Fibroblast of the aortic adventitia (primary cell): ENCODE measurements around the gene MEGF11. TPM values are rescaled to one million over a fixed set of nuclear protein-coding genes. Genes with fewer than 3 reads are reported as not detected.
A peak's percentile ranks its signal among the peaks of the same experiment; 100 is the strongest.

Experiments used
- DNase-seq: peaks from one replicate; pipeline ENCODE4 v3.0.0-alpha.2; 2010; ENCODE audit warnings: low read depth
- H3K4me3 ChIP-seq: 2 replicates; pipeline ENCODE4 v1.5.1; 2011; ENCODE audit warnings: low read depth, mild to moderate bottlenecking, control low read depth, low read length, moderate library complexity
- CTCF ChIP-seq: IDR thresholded peaks from 2 replicates; pipeline ENCODE4 v1.5.1; 2011; ENCODE audit warnings: mild to moderate bottlenecking, low read length, control low read depth, inconsistent platforms; ENCODE audit not compliant: insufficient read depth
- total RNA-seq: library from RNA; depleted of rRNA; stranded (reverse); fragments of >200 nt; gene quantifications from 2 replicates; pipeline ENCODE4 v1.2.3, GENCODE V29; 2012; ENCODE audit warnings: low replicate concordance

The MEGF11 gene
- total RNA-seq, 1 donor, result 0.36 TPM

- no peak overlapping the region for H3K4me3 ChIP-seq
- DNase-seq, result peak; percentile 8
- no peak for TF ChIP-seq CTCF
These were observed 19.8 kb downstream of the MEGF11 start for GRCh38 chr15:66233487-66234415.

- no peak overlapping the region for H3K4me3 ChIP-seq
- no peak for TF ChIP-seq CTCF
- DNase-seq, result no peak
These were observed 21.3 kb downstream of the MEGF11 start for GRCh38 chr15:66232267-66232625.

- peak; percentile 14 for DNase-seq
- no peak for TF ChIP-seq CTCF
- H3K4me3 ChIP-seq, result no peak overlapping the region
These were observed 21.9 kb downstream of the MEGF11 start for GRCh38 chr15:66231394-66232266.

GRCh38 chr15:66229790-66230465 lies 23.6 kb downstream of the MEGF11 start:
- H3K4me3 ChIP-seq, result no peak overlapping the region
- no peak for DNase-seq
- no peak for TF ChIP-seq CTCF

GRCh38 chr15:66228807-66229735 lies 24.5 kb downstream of the MEGF11 start:
- no peak overlapping the region for H3K4me3 ChIP-seq
- no peak for DNase-seq
- no peak for TF ChIP-seq CTCF
